Chondrocyte (in vitro differentiated cells): ENCODE results near the gene CNBD2. TPM values are rescaled to one million over a fixed set of nuclear protein-coding genes. Genes with fewer than 3 reads are reported as not detected.

ENCODE experiments used
- DNase-seq: peaks from one replicate; pipeline ENCODE4 v3.0.0; 2021; ENCODE audit warnings: mixed read lengths, low spot score
- H3K27ac Mint-ChIP-seq: one replicate; pipeline ENCODE4 v1.8.0; 2021; ENCODE audit warnings: mild to moderate bottlenecking, moderate library complexity, mixed read lengths; ENCODE audit not compliant: unreplicated experiment
- H3K27me3 Mint-ChIP-seq: 2 replicates; pipeline ENCODE4 v1.8.0; 2021; ENCODE audit warnings: low read depth, mixed read lengths
- H3K36me3 Mint-ChIP-seq: 2 replicates; pipeline ENCODE4 v1.8.0; 2021; ENCODE audit warnings: low read depth, mixed read lengths
- H3K4me1 Mint-ChIP-seq: 2 replicates; pipeline ENCODE4 v1.8.0; 2021; ENCODE audit warnings: low read depth, mild to moderate bottlenecking, mixed read lengths
- H3K4me3 Mint-ChIP-seq: one replicate; pipeline ENCODE4 v1.8.0; 2021; ENCODE audit warnings: mild to moderate bottlenecking, moderate library complexity, mixed read lengths; ENCODE audit not compliant: unreplicated experiment
- H3K9me3 Mint-ChIP-seq: 2 replicates; pipeline ENCODE4 v1.8.0; 2021; ENCODE audit warnings: low read depth, mixed read lengths
- total RNA-seq: library from RNA; stranded (reverse); gene quantifications from 3 replicates; pipeline ENCODE4 v1.2.1, GENCODE V29; 2021
- TF ChIP-seq, protein P1 (sequence below): fragments of 200-600 bp; sonication (generic); IDR thresholded peaks from 2 replicates; pipeline ENCODE4 v1.5.0; 2021; ENCODE audit warnings: antibody characterized with exemption, mild to moderate bottlenecking, moderate library complexity

Gene CNBD2
- total RNA-seq, 1 donor from 2014 or later: 3.3 TPM

DNA sequence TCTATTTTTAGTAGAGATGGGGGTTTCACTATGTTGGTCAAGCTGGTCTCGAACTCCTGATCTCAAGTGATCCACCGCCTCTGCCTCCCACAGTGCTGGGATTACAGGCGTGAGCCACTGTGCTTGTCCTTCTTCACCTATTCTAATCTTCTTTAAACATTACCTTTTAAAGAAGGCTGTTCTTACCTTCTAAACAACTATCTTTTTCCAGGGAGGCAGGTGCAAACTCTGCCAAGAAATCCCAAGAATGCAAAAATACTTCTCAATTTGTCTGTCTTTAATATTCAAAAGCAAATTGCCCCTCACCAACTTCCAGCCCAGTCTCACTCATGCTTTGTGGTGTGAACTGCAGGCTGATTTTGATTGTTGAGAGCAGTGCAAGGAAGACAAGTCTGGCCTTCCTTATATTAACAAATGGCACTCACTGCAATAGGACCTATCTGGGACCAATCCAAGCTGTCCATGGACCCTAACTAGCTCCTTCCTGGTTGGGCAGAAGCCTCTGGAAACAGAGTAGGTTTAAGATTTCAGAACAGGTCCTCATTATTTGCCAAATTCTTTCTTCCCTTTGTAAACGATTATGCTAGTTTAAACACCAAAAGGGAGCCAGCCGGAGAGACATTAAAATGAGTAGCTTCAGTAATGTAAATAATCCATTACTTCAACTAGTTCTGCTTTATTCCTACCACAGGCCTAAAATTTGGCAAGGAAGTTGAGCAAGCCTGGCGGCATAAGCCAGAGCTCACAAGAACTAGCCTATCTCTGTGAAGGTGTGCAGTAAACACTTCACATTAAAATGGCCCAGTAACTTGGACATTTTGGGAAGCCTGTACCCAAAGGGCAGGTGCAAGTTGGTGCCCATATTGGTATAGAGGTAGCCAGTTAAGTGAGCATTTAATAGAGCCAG is 15.7 kb upstream of the CNBD2 start:
- no peaks in the 10 kb centered on the region for H3K9me3 Mint-ChIP-seq
- peak overlapping the region; percentile 99 for H3K27ac Mint-ChIP-seq
- peaks cover under 1% of the 10 kb centered on the region for H3K36me3 Mint-ChIP-seq
- no peaks in the 10 kb centered on the region for H3K27me3 Mint-ChIP-seq
- TF ChIP-seq, protein P1, sequence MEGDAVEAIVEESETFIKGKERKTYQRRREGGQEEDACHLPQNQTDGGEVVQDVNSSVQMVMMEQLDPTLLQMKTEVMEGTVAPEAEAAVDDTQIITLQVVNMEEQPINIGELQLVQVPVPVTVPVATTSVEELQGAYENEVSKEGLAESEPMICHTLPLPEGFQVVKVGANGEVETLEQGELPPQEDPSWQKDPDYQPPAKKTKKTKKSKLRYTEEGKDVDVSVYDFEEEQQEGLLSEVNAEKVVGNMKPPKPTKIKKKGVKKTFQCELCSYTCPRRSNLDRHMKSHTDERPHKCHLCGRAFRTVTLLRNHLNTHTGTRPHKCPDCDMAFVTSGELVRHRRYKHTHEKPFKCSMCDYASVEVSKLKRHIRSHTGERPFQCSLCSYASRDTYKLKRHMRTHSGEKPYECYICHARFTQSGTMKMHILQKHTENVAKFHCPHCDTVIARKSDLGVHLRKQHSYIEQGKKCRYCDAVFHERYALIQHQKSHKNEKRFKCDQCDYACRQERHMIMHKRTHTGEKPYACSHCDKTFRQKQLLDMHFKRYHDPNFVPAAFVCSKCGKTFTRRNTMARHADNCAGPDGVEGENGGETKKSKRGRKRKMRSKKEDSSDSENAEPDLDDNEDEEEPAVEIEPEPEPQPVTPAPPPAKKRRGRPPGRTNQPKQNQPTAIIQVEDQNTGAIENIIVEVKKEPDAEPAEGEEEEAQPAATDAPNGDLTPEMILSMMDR: no peak
- H3K4me3 Mint-ChIP-seq: peak overlapping the region; percentile 99
- H3K4me1 Mint-ChIP-seq: peaks cover 27% of the 10 kb centered on the region
- DNase-seq: no peak

DNA sequence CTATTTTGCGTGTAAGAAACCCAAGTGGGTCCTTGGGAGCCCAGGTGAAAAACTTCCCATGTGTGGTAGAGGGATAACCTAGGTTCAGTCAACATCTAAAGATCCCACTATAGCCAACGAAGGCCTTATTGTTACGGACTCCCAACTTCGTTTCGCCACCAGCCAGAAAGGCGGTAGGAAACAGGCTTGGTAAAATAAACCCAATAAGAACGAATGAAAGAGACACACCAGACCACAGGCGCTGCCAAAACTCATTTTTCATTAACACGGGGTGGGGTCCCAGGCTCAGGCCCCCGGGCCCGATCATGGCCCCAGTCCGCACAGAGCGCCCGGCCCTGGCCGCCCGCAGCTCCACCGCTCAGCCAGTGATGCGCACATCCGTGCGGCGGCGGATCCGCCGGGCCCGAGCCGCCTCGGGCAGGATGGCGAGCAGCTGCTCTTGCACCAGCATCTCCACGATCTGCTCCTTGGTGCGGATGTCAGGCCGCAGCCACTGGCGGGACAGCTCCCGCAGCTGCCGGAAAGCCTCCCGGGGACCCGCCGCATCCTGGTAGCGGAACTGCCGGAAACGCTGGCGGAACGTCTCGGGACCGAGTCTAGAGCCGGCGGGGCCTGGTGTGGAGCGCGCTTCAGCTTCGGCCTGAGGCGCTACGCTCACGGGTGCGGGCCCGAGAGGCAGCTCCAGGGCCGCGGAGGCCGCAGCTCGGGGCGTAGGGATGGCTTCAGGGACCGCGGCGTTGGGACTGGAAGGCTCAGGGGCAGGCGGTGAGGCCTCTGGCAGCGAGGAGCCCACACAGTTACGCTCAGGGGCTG is 14.8 kb upstream of the CNBD2 start:
- no peaks in the 10 kb centered on the region for H3K9me3 Mint-ChIP-seq
- H3K27ac Mint-ChIP-seq: peak overlapping the region; percentile 99
- H3K4me1 Mint-ChIP-seq: peaks cover 19% of the 10 kb centered on the region
- H3K4me3 Mint-ChIP-seq: peak overlapping the region; percentile 99
- DNase-seq: peak; percentile 95
- H3K27me3 Mint-ChIP-seq: no peaks in the 10 kb centered on the region
- H3K36me3 Mint-ChIP-seq: no peaks in the 10 kb centered on the region
- TF ChIP-seq, protein P1: no peak

DNA sequence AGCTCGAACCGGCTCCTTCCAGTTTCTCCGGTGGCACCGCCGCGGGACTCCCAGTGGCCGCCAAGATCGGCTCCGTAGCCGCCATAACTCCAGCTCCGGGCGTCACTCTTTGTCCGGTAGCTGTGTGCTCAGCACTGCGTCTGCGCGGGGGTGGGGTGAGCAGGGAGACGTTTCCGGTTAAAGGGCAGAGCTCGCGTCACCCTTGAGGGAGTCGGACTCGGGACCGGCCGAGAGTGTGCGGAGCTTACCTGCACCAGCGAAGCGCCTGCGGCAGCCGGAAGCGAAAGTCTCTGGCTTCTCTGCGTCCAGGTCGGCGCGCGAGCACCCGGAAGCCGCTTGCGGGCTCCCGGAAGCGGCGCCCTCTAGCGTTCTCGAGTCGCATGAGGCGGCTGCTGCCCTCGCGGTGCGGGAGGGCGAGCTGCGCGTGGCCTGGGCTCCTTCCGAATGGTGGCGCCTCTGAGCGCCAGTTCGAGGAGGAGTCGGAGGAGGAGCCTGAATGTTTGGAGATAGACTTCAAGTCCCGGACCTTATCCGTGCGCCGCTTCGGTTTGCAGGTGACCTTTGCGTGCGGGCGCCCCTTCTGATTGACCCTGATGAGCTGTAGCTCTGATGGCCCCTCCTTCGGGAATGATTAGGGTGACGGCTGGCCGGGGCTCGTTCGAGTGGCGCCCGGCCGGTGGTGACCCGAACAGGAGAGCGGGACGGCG is 14.0 kb upstream of the CNBD2 start, which contains the start of gene SCAND1:
Gene SCAND1 (minus strand): TSS at position 303 of the 707 bp plus-strand sequence. CDS start 218 bp downstream, at position 85.
- Mint-ChIP-seq H3K36me3 (peaks cover 2% of the 10 kb centered on the region), H3K4me1 (peaks cover 16% of the 10 kb centered on the region), H3K27me3 (no peaks in the 10 kb centered on the region), H3K9me3 (peaks cover 2% of the 10 kb centered on the region), H3K4me3 (peak within 1 kb of the TSS; percentile 99), H3K27ac (peak within 1 kb of the TSS; percentile 99)
- TF ChIP-seq, protein P1: peak; percentile 99
- peak; percentile 99 for DNase-seq

DNA sequence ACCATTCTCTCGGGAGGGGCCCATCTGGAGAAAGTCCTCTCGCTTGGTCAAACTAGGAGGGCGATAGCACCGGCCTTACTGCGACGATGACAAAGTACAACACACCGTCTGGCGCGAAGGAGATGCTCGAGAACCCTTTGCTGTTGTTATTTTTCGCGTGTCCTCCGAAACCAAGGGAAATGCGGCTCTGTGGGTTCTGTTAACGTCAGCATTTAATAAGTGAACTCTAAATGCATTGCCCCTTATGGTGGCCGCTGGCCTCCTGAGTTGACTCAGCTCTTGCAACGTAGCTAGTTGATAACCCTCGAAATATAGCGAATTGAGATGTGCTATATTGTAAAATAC is 13.5 kb upstream of the CNBD2 start:
- no peaks in the 10 kb centered on the region for H3K27me3 Mint-ChIP-seq
- DNase-seq: no peak

More for the DNA sequence above, 13.5 kb upstream of the CNBD2 start:
- Mint-ChIP-seq H3K9me3 (peaks cover 2% of the 10 kb centered on the region), H3K36me3 (peaks cover 2% of the 10 kb centered on the region), H3K27ac (peak overlapping the region; percentile 99), H3K4me3 (peak overlapping the region; percentile 99), H3K4me1 (peaks cover 16% of the 10 kb centered on the region)
- TF ChIP-seq, protein P1: no peak
